ENCODE results near the gene PNMA8A.

DNA sequence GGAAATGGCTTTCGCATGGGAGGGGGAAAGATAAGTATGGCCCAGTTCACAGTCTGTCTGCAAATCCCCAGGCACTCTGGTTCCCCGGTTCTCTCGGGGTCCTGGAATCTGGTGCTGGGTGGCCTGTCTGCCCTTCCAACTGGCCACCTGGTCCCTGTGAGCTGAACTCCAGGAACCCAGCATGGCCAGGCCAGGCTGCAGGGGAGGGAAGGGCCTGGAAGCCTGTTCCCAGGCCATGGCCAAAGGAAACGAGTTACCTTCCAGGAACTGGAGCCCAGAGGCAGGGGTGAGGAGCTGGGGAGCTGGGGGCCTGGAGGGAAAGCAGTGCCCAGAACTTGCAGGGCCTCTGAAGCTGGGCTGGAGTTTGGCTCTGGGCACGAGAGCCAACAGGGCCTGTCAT lies 23.5 kb downstream of the PNMA8A start:
- TF ChIP-seq CTCF (IDR thresholded peaks at IDR 0.05) (no peak), POLR2A (IDR thresholded peaks at IDR 0.05) (no peak)

All from Peyer's patch (tissue), 4 donors.